Placental pericyte (primary cell): ENCODE results near the gene OR6F1. TPM values are rescaled to one million over a fixed set of nuclear protein-coding genes. Genes with fewer than 3 reads are reported as not detected.

Experiments
- total RNA-seq: library from RNA; depleted of rRNA; stranded (reverse); fragments of >200 nt; gene quantifications from 2 replicates; pipeline ENCODE4 v1.2.3, GENCODE V29; 2012

Gene OR6F1
- not detected in 2 replicates for total RNA-seq

GRCh38 chr1:247716546-247716945 is at the start of gene OR6F1:
TSS of gene OR6F1 (minus strand) at chr1:247716646. CDS start at chr1:247712755, 3,891 bp downstream.

GRCh38 chr1:247760456-247760855 is 44.0 kb upstream of the OR6F1 start, which contains the start of gene OR1C1:
TSS of gene OR1C1 (minus strand) at chr1:247760556. CDS start at chr1:247758406, 2,150 bp downstream.

DNA sequence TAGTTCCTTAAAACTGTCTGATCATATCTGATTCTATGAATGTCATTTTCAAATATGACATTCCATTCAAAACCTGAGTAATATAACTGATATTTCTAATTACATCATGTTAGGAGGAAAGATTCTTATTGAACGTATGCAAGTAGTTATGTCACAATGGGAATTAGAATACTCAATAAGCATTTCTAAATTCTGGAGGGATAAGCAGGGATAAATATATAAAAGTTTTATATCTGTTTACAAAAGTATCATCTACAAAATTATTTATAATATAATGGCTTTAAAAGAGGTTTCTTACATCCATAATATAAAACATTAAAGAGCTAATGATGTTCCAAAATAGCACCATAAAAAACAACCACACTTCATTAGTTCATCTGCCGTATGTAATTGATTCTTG is 31.6 kb upstream of the OR6F1 start, which contains the start of gene OR14A2:
Gene OR14A2, minus strand, starts transcription at position 101 of the 400 bp plus-strand sequence.

DNA sequence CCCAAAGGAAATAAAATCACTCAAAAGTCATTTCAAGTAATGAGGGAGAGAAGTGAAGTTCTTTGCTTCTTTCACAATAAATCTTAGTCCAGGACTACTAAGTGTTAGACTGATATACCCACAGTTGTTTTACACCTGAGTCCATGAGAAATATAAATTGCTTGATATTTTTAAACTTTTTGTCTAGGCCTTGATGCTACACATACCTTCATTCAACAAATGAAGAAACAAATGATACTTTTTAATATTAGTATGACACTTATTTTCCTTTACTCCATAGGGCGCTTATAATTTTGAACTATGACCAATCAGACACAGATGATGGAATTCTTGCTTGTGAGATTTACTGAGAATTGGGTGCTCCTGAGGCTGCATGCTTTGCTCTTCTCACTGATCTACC is 21.9 kb upstream of the OR6F1 start, which contains the start of gene OR14K1:
Gene OR14K1, plus strand, starts transcription at position 301 of the 400 bp plus-strand sequence. Its CDS starts 0 bp downstream, at position 301.

DNA sequence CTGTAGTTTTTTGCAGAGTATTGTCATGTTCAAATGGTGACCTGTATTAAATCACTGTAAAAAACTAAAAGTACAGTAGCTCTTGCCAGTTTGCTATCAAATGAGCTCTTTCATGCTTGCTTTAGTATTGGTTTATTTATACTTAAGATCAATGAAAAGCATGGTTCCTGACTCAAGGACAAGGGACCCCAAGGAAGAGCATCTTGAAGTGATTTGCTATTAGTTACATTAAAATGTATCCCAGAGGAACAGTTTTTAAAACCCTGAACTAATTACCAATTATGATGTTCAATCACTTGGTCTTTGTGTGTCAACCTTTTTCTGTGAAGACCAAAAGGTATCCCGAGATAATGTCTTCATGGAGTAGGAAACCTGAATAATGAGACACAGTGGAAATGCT is 36.8 kb downstream of the OR6F1 start, which contains the start of gene OR13G1:
Gene OR13G1, minus strand, starts transcription at position 101 of the 400 bp plus-strand sequence. CDS start 6,698 bp downstream, outside the sequence.

Other genes starting within 250 kb of the OR6F1 start
- under 0.01 TPM in 1 of 2 replicates, not detected in the other for gene OR2C3, start 180.2 kb downstream of the OR6F1 start, total RNA-seq
- under 0.01 TPM in 2 replicates for gene GCSAML, start 167.5 kb downstream of the OR6F1 start, total RNA-seq
- gene OR2G2, start 128.3 kb downstream of the OR6F1 start, total RNA-seq, result not detected in 2 replicates
- gene OR2G3, start 111.1 kb downstream of the OR6F1 start, total RNA-seq, result not detected in 2 replicates
- not detected in 2 replicates for gene OR13G1, start 36.9 kb downstream of the OR6F1 start, total RNA-seq
- gene OR14K1, start 22.0 kb upstream of the OR6F1 start, total RNA-seq, result not detected in 2 replicates
- not detected in 2 replicates for gene OR14A2, start 31.5 kb upstream of the OR6F1 start, total RNA-seq
- gene OR1C1, start 43.9 kb upstream of the OR6F1 start, total RNA-seq, result not detected in 2 replicates
- gene OR14A16, start 107.5 kb upstream of the OR6F1 start, total RNA-seq, result not detected in 2 replicates
- gene OR11L1, start 125.2 kb upstream of the OR6F1 start, total RNA-seq, result not detected in 2 replicates
- 2.7 and 5.9 TPM in 2 replicates for gene TRIM58, start 140.5 kb upstream of the OR6F1 start, total RNA-seq
- gene OR2W3, start 178.9 kb upstream of the OR6F1 start, total RNA-seq, result 1.4 and 1.8 TPM in 2 replicates
- 0.22 TPM in 1 of 2 replicates, not detected in the other for gene OR2T8, start 203.6 kb upstream of the OR6F1 start, total RNA-seq
- gene OR2AJ1, start 208.2 kb upstream of the OR6F1 start, total RNA-seq, result not detected in 2 replicates
- 0.43 TPM in 1 of 2 replicates, not detected in the other for gene OR2L8, start 232.2 kb upstream of the OR6F1 start, total RNA-seq
- not detected in 2 replicates for gene OR2AK2, start 248.6 kb upstream of the OR6F1 start, total RNA-seq